BE2C (cell line): ENCODE measurements around the gene PFDN1.
A peak's percentile ranks its signal among the peaks of the same experiment; 100 is the strongest.

Source experiments
- DNase-seq: peaks from one replicate; pipeline ENCODE4 v3.0.0-alpha.2; 2020
- H3K27me3 ChIP-seq: fragments of 250-450 bp; sonication (Bioruptor Pico); 2 replicates; pipeline ENCODE4 v1.5.1; 2020; ENCODE audit warnings: mild to moderate bottlenecking
- H3K36me3 ChIP-seq: fragments of 250-450 bp; sonication (Bioruptor Pico); 2 replicates; pipeline ENCODE4 v1.5.1; 2020; ENCODE audit warnings: mild to moderate bottlenecking
- H3K4me1 ChIP-seq: fragments of 250-450 bp; sonication (Bioruptor Pico); 2 replicates; pipeline ENCODE4 v1.5.1; 2020
- H3K4me3 ChIP-seq: 2 replicates; pipeline ENCODE4 v1.5.1; 2011; ENCODE audit warnings: low read depth, low read length
- H3K9me3 ChIP-seq: fragments of 250-450 bp; sonication (Bioruptor Pico); 2 replicates; pipeline ENCODE4 v1.5.1; 2020
- CTCF ChIP-seq: IDR thresholded peaks from 2 replicates; pipeline ENCODE4 v1.5.1; 2012; ENCODE audit warnings: mild to moderate bottlenecking, low read depth, low read length

The PFDN1 gene

GRCh38 chr5:140239939-140240700 lies 62.8 kb downstream of the PFDN1 start:
- peaks cover 8% of the 10 kb centered on the region for H3K36me3 ChIP-seq
- DNase-seq: peak; percentile 80

GRCh38 chr5:140239461-140239860 lies 63.4 kb downstream of the PFDN1 start:
- H3K9me3 ChIP-seq: no peaks in the 10 kb centered on the region
- no peak overlapping the region for H3K4me3 ChIP-seq
- H3K4me1 ChIP-seq: peaks cover 15% of the 10 kb centered on the region

More at GRCh38 chr5:140239939-140240700, 62.8 kb downstream of the PFDN1 start:
- TF ChIP-seq CTCF: peak; percentile 74
- peaks cover 15% of the 10 kb centered on the region for H3K4me1 ChIP-seq
- no peaks in the 10 kb centered on the region for H3K27me3 ChIP-seq
- H3K4me3 ChIP-seq: no peak overlapping the region
- no peaks in the 10 kb centered on the region for H3K9me3 ChIP-seq

GRCh38 chr5:140238756-140239155 lies 64.1 kb downstream of the PFDN1 start:
- Histone ChIP-seq H3K27me3 (no peaks in the 10 kb centered on the region), H3K4me1 (peaks cover 15% of the 10 kb centered on the region), H3K36me3 (0 out of 2 replicates have a peak, but pooled peaks cover 3% of the 10 kb centered on the region), H3K9me3 (no peaks in the 10 kb centered on the region), H3K4me3 (no peak overlapping the region)
- DNase-seq: no peak
- TF ChIP-seq CTCF: no peak

More at GRCh38 chr5:140239461-140239860, 63.4 kb downstream of the PFDN1 start:
- no peak for TF ChIP-seq CTCF
- Histone ChIP-seq H3K27me3 (no peaks in the 10 kb centered on the region), H3K36me3 (0 out of 2 replicates have a peak, but pooled peaks cover 4% of the 10 kb centered on the region)
- DNase-seq: no peak

- Histone ChIP-seq H3K27me3 (no peaks in the 10 kb centered on the region), H3K9me3 (no peaks in the 10 kb centered on the region), H3K4me3 (no peak overlapping the region), H3K4me1 (peaks cover 13% of the 10 kb centered on the region), H3K36me3 (no peaks in the 10 kb centered on the region)
- DNase-seq: no peak
- no peak for TF ChIP-seq CTCF
Observed at GRCh38 chr5:140236891-140237598, 65.9 kb downstream of the PFDN1 start.

- no peaks in the 10 kb centered on the region for H3K27me3 ChIP-seq
- H3K4me1 ChIP-seq: peaks cover 6% of the 10 kb centered on the region
- TF ChIP-seq CTCF: no peak
- DNase-seq: no peak
- no peak overlapping the region for H3K4me3 ChIP-seq
- no peaks in the 10 kb centered on the region for H3K36me3 ChIP-seq
- no peaks in the 10 kb centered on the region for H3K9me3 ChIP-seq
Observed at GRCh38 chr5:140235791-140236551, 66.9 kb downstream of the PFDN1 start.
